Activated CD4-positive, alpha-beta memory T cell treated with anti-CD3 and anti-CD28 coated beads, Interleukin-2, amount 10 ng/mL, durations not matched to agents 7 days and 5 days (primary cell): ENCODE results near the gene PGGHG. TPM values are rescaled to one million over a fixed set of nuclear protein-coding genes. Genes with fewer than 3 reads are reported as not detected.
"Not testable (repeated sequence)": the region's sequence is repeated elsewhere in the genome, so short reads cannot be mapped to it uniquely, and the experiment has no call there.

Experiments used
- CTCF ChIA-PET: fragments of 350-600 bp; sonication (Branson Sonifier 250); formaldehyde crosslinking; loops from one replicate; lab custom pipeline; 2021; ENCODE audit warnings: antibody characterized with exemption, inconsistent platforms; lab: Charles Lee
- POLR2A ChIA-PET: fragments of 350-600 bp; sonication (Branson Sonifier 250); formaldehyde crosslinking; loops from one replicate; lab custom pipeline; 2021; ENCODE audit warnings: antibody characterized with exemption; lab: Charles Lee
- DNase-seq: peaks from one replicate; pipeline ENCODE4 v3.0.0-alpha.2; 2020
- H3K27ac Mint-ChIP-seq: one replicate; pipeline ENCODE4 v1.8.0; 2021; ENCODE audit warnings: mild to moderate bottlenecking, mixed read lengths
- H3K27me3 Mint-ChIP-seq: one replicate; pipeline ENCODE4 v1.8.0; 2021; ENCODE audit warnings: mixed read lengths
- H3K36me3 Mint-ChIP-seq: one replicate; pipeline ENCODE4 v1.8.0; 2021; ENCODE audit warnings: low read depth, mixed read lengths
- H3K4me1 Mint-ChIP-seq: one replicate; pipeline ENCODE4 v1.8.0; 2021; ENCODE audit warnings: mixed read lengths
- H3K4me3 Mint-ChIP-seq: one replicate; pipeline ENCODE4 v1.8.0; 2021; ENCODE audit warnings: mild to moderate bottlenecking, mixed read lengths
- H3K9me3 Mint-ChIP-seq: one replicate; pipeline ENCODE4 v1.8.0; 2021; ENCODE audit warnings: mixed read lengths
- total RNA-seq, 2 experiments: library from RNA; stranded (reverse); gene quantifications; one replicate each; pipeline ENCODE4 v1.2.3, GENCODE V29; 2021

Gene PGGHG
- total RNA-seq, 2 experiments from 2014 or later = 113 to 117 TPM

- no peak for DNase-seq
- Mint-ChIP-seq H3K36me3 (no peaks in the 10 kb centered on the region), H3K4me1 (peaks cover 50% of the 10 kb centered on the region), H3K4me3 (no peak overlapping the region), H3K27ac (no peak overlapping the region), H3K9me3 (no peaks in the 10 kb centered on the region), H3K27me3 (peaks cover 27% of the 10 kb centered on the region)
- CTCF ChIA-PET = interaction anchor here (0.5 to 1.5 kb wide), 2 partner anchors 22 to 363 kb away, joined by 3 to 4 read pairs; no protein-coding TSS in a partner anchor
- POLR2A ChIA-PET = interaction anchor here (0.8 kb wide), 1 partner anchor 23 kb away, joined by 3 read pairs; no protein-coding TSS in a partner anchor
These were observed 43.9 kb downstream of the PGGHG start for GRCh38 chr11:332651-333480.

- not testable (repeated sequence) for H3K4me3 Mint-ChIP-seq, H3K36me3 Mint-ChIP-seq, H3K27ac Mint-ChIP-seq, H3K9me3 Mint-ChIP-seq, DNase-seq
- POLR2A ChIA-PET = interaction anchor here (0.8 kb wide), 1 partner anchor 22 kb away, joined by 3 read pairs; no protein-coding TSS in a partner anchor
- CTCF ChIA-PET = interaction anchor here (0.5 to 1.5 kb wide), 2 partner anchors 21 to 363 kb away, joined by 3 to 4 read pairs; no protein-coding TSS in a partner anchor
- Mint-ChIP-seq H3K27me3 (peaks cover 27% of the 10 kb centered on the region), H3K4me1 (peaks cover 44% of the 10 kb centered on the region)
These were observed 44.8 kb downstream of the PGGHG start for GRCh38 chr11:333616-334263.

DNA sequence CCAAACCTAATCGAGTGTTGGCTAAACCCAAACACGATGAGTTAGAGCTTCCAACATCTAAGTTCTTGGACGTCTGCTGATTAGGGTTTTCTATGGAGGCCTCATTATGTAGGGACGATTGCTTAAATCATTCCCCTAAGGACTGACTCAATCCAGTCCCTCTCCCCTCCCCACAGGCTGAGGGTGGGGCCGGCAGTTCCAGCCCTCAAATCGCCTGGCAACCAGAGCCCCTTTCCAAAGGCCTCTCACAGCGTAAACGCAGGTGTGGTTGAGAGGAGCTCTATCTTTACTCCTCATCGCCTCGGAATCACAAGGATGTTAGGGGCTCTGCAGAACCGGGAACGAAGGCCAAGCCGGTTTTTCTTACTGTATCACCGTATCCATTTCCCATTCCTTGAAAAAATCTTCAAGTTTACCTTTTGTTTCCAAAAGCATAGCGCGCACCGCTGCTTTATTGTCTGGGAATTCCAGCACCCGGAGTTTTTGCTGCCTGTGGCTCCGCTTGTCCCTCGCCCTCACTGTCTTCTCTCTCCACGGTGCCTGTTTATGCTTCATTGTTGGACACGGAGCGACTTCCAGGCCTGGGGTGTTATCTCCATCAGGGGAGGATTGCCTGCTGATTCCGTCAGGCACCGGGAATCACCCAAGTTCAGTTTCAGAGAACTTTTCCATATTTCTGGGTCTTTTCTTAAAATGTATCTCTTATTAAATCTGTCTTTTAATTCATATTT lies 45.5 kb downstream of the PGGHG start:
- peaks cover 27% of the 10 kb centered on the region for H3K27me3 Mint-ChIP-seq
- no peak overlapping the region for H3K4me3 Mint-ChIP-seq
- no peak overlapping the region for H3K27ac Mint-ChIP-seq
- DNase-seq = no peak
- no peaks in the 10 kb centered on the region for H3K36me3 Mint-ChIP-seq
- H3K4me1 Mint-ChIP-seq = peaks cover 39% of the 10 kb centered on the region
- ChIA-PET POLR2A (no interaction called here), CTCF (no interaction called here)
- no peaks in the 10 kb centered on the region for H3K9me3 Mint-ChIP-seq

GRCh38 chr11:335779-336658 lies 47.1 kb downstream of the PGGHG start:
- Mint-ChIP-seq H3K27ac (no peak overlapping the region), H3K4me3 (no peak overlapping the region), H3K9me3 (no peaks in the 10 kb centered on the region), H3K36me3 (no peaks in the 10 kb centered on the region), H3K27me3 (peaks cover 32% of the 10 kb centered on the region), H3K4me1 (peaks cover 23% of the 10 kb centered on the region)
- POLR2A ChIA-PET = no interaction called here
- CTCF ChIA-PET = no interaction called here
- DNase-seq = no peak

DNA sequence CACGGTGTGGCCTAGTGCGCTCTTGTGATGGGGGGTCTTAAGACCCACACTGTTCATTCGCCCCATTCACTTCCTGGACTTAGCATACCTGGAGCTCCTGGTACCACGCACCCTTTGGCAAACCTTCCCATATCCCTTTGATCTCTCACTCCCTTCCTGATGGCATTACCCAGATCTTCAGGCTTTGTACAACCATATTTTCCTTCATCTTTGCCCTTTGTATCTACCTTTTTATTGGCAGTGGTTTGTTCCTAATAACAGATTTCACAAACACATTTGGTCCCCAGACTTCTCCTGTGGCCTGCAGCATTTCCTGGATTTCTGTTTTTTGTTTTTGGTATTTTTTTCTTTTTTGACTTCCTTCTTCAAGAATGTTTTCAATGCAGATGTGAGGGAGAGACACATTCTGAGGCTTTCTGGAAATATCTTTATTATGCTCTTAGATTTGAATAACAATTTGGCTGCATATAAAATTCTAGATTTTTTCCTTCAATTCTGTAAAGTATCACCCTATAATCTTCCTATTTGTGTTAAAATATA lies 47.8 kb downstream of the PGGHG start:
- H3K27ac Mint-ChIP-seq = no peak overlapping the region
- POLR2A ChIA-PET = no interaction called here
- no peak for DNase-seq
- no peaks in the 10 kb centered on the region for H3K36me3 Mint-ChIP-seq
- no peaks in the 10 kb centered on the region for H3K9me3 Mint-ChIP-seq
- CTCF ChIA-PET = no interaction called here
- H3K4me1 Mint-ChIP-seq = peaks cover 20% of the 10 kb centered on the region
- no peak overlapping the region for H3K4me3 Mint-ChIP-seq
- H3K27me3 Mint-ChIP-seq = peaks cover 38% of the 10 kb centered on the region

DNA sequence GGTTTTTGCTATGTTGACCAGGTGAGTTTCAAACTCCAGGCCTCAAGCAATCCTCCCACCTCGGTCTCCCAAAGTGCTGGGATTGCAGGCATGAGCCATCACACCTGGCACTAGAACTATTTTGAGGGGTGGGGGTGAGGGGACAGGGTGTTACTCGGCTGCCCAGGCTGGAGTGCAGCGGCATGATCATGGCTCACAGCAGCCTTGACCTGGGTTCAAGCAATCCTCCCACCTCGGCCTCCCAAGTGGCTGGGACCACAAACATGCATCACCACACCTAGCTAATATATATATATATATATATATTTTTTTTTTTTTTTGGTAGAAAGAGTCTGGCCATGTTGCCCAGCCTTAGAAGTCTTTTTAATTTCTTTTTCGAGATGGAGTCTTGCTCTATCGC lies 48.8 kb downstream of the PGGHG start:
- DNase-seq = no peak
- Mint-ChIP-seq H3K27ac (no peak overlapping the region), H3K4me3 (no peak overlapping the region), H3K9me3 (no peaks in the 10 kb centered on the region), H3K36me3 (no peaks in the 10 kb centered on the region), H3K4me1 (peaks cover 20% of the 10 kb centered on the region), H3K27me3 (peaks cover 35% of the 10 kb centered on the region)
- POLR2A ChIA-PET = interaction anchor here (1.2 kb wide), 1 partner anchor 11 kb away, joined by 3 read pairs; no protein-coding TSS in a partner anchor
- CTCF ChIA-PET = no interaction called here

DNA sequence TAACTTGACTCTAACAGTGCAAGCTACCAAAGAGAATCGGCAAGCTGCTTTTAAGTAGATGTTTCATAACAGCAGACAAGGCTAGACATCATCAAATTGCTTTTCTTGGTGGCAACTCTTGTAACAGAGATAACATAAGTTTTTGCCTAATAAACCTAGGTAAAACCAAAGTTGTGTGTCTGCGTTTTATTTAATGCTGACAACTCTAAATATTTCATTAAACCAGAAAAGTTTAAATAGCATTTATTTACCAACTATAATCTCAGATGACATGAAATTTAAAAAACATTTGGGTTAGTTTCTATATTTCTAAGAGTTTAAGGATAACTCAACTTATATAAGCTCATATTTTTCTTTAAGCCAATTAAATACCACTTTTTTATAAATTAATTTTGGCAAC lies 51.0 kb downstream of the PGGHG start:
- H3K9me3 Mint-ChIP-seq = no peaks in the 10 kb centered on the region
- CTCF ChIA-PET = interaction anchor here (1.0 to 2.2 kb wide), 5 partner anchors 10 to 89 kb away, joined by 3 to 16 read pairs (median 4); no protein-coding TSS in a partner anchor
- H3K4me1 Mint-ChIP-seq = peaks cover 16% of the 10 kb centered on the region
- no peak overlapping the region for H3K27ac Mint-ChIP-seq
- peaks cover 26% of the 10 kb centered on the region for H3K27me3 Mint-ChIP-seq
- H3K36me3 Mint-ChIP-seq = no peaks in the 10 kb centered on the region
- POLR2A ChIA-PET = interaction anchor here (0.7 to 1.8 kb wide), 3 partner anchors 13 to 28 kb away, joined by 3 to 7 read pairs (median 6); no protein-coding TSS in a partner anchor
- no peak overlapping the region for H3K4me3 Mint-ChIP-seq
- DNase-seq = no peak

DNA sequence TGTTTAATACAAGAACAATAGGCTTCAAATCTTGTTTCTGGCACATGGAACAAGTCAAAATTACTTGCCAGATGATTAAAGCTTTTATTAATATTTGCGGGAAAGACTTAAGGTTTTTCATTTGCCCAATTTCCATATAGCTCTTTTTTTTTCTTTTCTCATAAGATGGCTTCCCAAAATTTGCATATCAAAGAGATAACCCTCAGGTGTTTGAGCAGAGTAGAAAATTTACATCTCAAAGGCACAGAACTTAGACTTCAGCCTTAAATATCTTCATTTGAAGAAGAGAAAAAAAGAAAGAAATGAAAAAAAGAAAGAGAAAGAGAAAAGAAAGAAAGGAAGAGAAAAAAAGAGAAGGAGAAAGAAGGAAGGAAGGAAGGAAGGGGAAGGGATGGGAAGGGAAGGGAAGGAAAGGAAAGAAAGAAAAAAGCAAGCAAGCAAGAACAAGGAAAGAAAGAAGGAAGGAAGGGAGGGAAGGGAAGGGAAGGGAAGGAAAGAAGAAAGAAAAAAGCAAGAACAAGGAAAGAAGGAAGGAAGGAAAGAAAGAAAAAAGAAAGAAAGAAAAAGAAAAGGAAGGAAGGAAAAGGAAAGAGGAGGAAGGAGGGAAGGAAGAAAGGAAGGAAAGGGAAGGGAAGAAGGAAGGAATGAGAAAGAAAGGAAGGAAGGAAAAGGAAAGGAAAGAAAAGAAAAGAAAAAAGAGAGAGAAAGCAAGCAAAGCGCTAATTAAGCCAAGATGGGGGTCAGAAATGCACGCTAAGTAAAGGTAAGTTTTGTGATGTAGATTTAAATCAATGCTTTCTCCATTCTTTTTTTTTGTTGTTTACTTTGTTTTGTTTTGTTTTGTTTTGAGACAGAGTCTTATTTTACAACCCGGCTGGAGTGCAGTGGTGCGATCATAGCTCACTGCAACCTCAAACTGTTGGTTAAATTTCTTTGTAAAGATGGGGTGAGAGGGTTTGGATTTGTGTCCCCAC lies 51.9 kb downstream of the PGGHG start:
- CTCF ChIA-PET = interaction anchor here (1.0 to 2.2 kb wide), 4 partner anchors 11 to 90 kb away, joined by 3 to 16 read pairs (median 4); no protein-coding TSS in a partner anchor
- no peaks in the 10 kb centered on the region for H3K9me3 Mint-ChIP-seq
- POLR2A ChIA-PET = interaction anchor here (0.6 to 1.8 kb wide), 3 partner anchors 14 to 195 kb away, joined by 3 to 7 read pairs (median 6); no protein-coding TSS in a partner anchor
- H3K36me3 Mint-ChIP-seq = no peaks in the 10 kb centered on the region
- H3K27ac Mint-ChIP-seq = no peak overlapping the region
- no peak overlapping the region for H3K4me3 Mint-ChIP-seq
- H3K4me1 Mint-ChIP-seq = peaks cover 16% of the 10 kb centered on the region
- H3K27me3 Mint-ChIP-seq = peaks cover 23% of the 10 kb centered on the region
- DNase-seq = no peak

GRCh38 chr11:342328-342727 lies 53.4 kb downstream of the PGGHG start:
- DNase-seq = no peak
- Mint-ChIP-seq H3K4me3 (no peak overlapping the region), H3K9me3 (no peaks in the 10 kb centered on the region), H3K27me3 (peaks cover 19% of the 10 kb centered on the region), H3K4me1 (peaks cover 12% of the 10 kb centered on the region), H3K36me3 (no peaks in the 10 kb centered on the region), H3K27ac (no peak overlapping the region)
- CTCF ChIA-PET = no interaction called here
- POLR2A ChIA-PET = no interaction called here

- H3K27ac Mint-ChIP-seq = no peak overlapping the region
- H3K36me3 Mint-ChIP-seq = no peaks in the 10 kb centered on the region
- H3K4me3 Mint-ChIP-seq = no peak overlapping the region
- no peaks in the 10 kb centered on the region for H3K9me3 Mint-ChIP-seq
- peaks cover 19% of the 10 kb centered on the region for H3K27me3 Mint-ChIP-seq
- DNase-seq = no peak
- H3K4me1 Mint-ChIP-seq = peaks cover 12% of the 10 kb centered on the region
- ChIA-PET CTCF (interaction anchor here (0.7 to 1.0 kb wide), 2 partner anchors 10 to 105 kb away, joined by 3 read pairs; no protein-coding TSS in a partner anchor), POLR2A (interaction anchor here (2.1 kb wide), 1 partner anchor 11 kb away, joined by 7 read pairs; no protein-coding TSS in a partner anchor)
These were observed 56.1 kb downstream of the PGGHG start for GRCh38 chr11:344836-345578.
